ENCODE data around the gene DENND2D. TPM values are rescaled to one million over a fixed set of nuclear protein-coding genes. Genes with fewer than 3 reads are reported as not detected.

The DENND2D gene
- total and polyA plus RNA-seq, 10 of the 15 experiments (the other 5 are each of a cell fraction or from before 2014, with no cell fraction given) = 149 to 375 (median 172) TPM

GRCh38 chr1:111196213-111196612 is 4.2 kb downstream of the DENND2D start (continued):
- TF ChIP-seq MTA2 (IDR thresholded peaks at IDR 0.05; ENCODE audit: low read depth) = no peak
- TF ChIP-seq ATF2 (IDR thresholded peaks at IDR 0.05; ENCODE audit: low read length) = no peak
- no peak for TF ChIP-seq RUNX3 (IDR thresholded peaks at IDR 0.05; ENCODE audit: low read length)
- TF ChIP-seq NFXL1 (IDR thresholded peaks at IDR 0.05; ENCODE audit: borderline replicate concordance) = no peak
- TF ChIP-seq MTA3 (IDR thresholded peaks at IDR 0.05; ENCODE audit: borderline replicate concordance, low read length) = no peak
- peak; percentile 67 for TF ChIP-seq POLR2AphosphoS5 (IDR thresholded peaks at IDR 0.05; ENCODE audit: low read length)

- ChIA-PET SMC1A (ENCODE audit: uncharacterized antibody, unreplicated experiment) (interaction anchor here (0.6 to 8.7 kb wide), 12 partner anchors 10 to 205 kb away, joined by 3 to 284 read pairs (median 8); no protein-coding TSS in a partner anchor), RAD21 (ENCODE audit: unreplicated experiment) (interaction anchor here (1.4 to 15.0 kb wide), 5 partner anchors 23 to 164 kb away, joined by 3 to 542 read pairs (median 6); no protein-coding TSS in a partner anchor), CTCF (interaction anchor here (1.4 to 14.9 kb wide), 6 partner anchors 23 to 205 kb away, joined by 3 to 239 read pairs (median 4); no protein-coding TSS in a partner anchor), POLR2A (interaction anchor here (0.7 to 12.8 kb wide), 6 partner anchors 8 to 55 kb away, joined by 3 to 371 read pairs (median 14); partner anchors contain the start of genes CEPT1 and DRAM2)
- TF ChIP-seq POLR2AphosphoS2 (IDR thresholded peaks at IDR 0.05; ENCODE audit: low read depth, low read length) (0 out of 2 replicates have a peak, but pooled peaks have one; percentile 22), REST (IDR thresholded peaks at IDR 0.05; ENCODE audit: low read depth, low read length) (no peak), SIN3A (IDR thresholded peaks at IDR 0.05; ENCODE audit: low read depth, low read length) (no peak), ZBTB11 (CRISPR knock-in tag; IDR thresholded peaks at IDR 0.05) (peak; percentile 16; the same call in 1 of the 2 replicates)
- peak overlapping the region; percentile 50 for H3K4me3 ChIP-seq
- peak overlapping the region; percentile 61 for H3K4me2 ChIP-seq (ENCODE audit: control insufficient read depth, insufficient read depth)
- BruUV-seq (replicated peaks) = no TSS peak
- H3K27ac ChIP-seq (ENCODE audit: control insufficient read depth, insufficient read depth) = peak overlapping the region; percentile 92
- H2AFZ ChIP-seq (ENCODE audit: control insufficient read depth, low read depth, low read length) = no peak overlapping the region
- DNase-seq (ENCODE audit: low read depth, low spot score) (no peak), FAIRE-seq (no peak), ATAC-seq (no peak)
- H3K36me3 ChIP-seq (ENCODE audit: control insufficient read depth in 2 of 2, insufficient read depth in 2 of 2, low read length in 1 of 2) = peaks cover 21 to 42% of the 10 kb centered on the region in 2 experiments; a peak in 3 of 4 replicates
- H3K9ac ChIP-seq (ENCODE audit: control insufficient read depth, insufficient read depth, low read length) = peak overlapping the region; percentile 93
- H3K79me2 ChIP-seq (ENCODE audit: control insufficient read depth, insufficient read depth, low read length) = peaks cover 84% of the 10 kb centered on the region
- intact Hi-C loops (cut with micrococcal nuclease; ENCODE audit: unreplicated experiment) (loop anchor here (5.0 kb wide), 1 partner anchor 163 kb away; no protein-coding TSS in a partner anchor), in situ Hi-C loops (cut with MboI) (no loop called here)
- no peaks in the 10 kb centered on the region for H4K20me1 ChIP-seq (ENCODE audit: control insufficient read depth, insufficient read depth)
- H3K9me3 ChIP-seq (replicated peaks; ENCODE audit: control insufficient read depth, insufficient read depth, low read length) = no peaks in the 10 kb centered on the region
- no peaks in the 10 kb centered on the region for H3K27me3 ChIP-seq (replicated peaks in 1 of 2; ENCODE audit: control insufficient read depth in 2 of 2, insufficient read depth in 2 of 2, low read length in 1 of 2)
- 58% methylated on average over 4 of the region's 4 CpGs for WGBS (ENCODE audit: insufficient coverage, insufficient replicate concordance, low lambda C conversion rate, missing lambda C conversion rate)
- peaks cover 35% of the 10 kb centered on the region for H3K4me1 ChIP-seq (ENCODE audit: control insufficient read depth, insufficient read depth, low read length)
These were observed 5.3 kb downstream of the DENND2D start for GRCh38 chr1:111195002-111195684.
